CD4-positive, alpha-beta T cell treated with Interleukin-6 at 100 ng/mL for 8 hours (primary cell): ENCODE measurements around the gene NUDCD3.

Source experiments
- DNase-seq: peaks from one replicate; pipeline ENCODE4 v3.0.0-alpha.2; 2020; ENCODE audit warnings: mixed read lengths, low spot score

Gene NUDCD3

DNA sequence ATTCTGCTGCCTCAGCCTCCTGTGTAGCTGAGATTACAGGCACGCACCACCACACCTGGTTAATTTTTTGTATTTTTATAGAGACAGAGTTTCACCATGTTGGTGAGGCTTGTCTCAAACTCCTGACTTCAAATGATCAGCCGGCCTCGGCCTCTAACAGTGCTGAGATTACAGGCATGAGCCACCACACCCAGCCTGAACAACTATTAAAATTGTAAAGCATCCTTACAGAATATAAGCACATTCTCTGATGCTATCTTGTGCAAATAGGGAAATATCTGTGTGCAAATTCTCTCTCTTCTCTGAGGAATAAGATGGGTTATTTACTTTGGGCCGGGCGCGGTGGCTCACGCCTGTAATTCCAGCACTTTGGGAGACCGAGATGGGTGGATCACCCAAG is 12.5 kb downstream of the NUDCD3 start:
- no peak for DNase-seq

DNA sequence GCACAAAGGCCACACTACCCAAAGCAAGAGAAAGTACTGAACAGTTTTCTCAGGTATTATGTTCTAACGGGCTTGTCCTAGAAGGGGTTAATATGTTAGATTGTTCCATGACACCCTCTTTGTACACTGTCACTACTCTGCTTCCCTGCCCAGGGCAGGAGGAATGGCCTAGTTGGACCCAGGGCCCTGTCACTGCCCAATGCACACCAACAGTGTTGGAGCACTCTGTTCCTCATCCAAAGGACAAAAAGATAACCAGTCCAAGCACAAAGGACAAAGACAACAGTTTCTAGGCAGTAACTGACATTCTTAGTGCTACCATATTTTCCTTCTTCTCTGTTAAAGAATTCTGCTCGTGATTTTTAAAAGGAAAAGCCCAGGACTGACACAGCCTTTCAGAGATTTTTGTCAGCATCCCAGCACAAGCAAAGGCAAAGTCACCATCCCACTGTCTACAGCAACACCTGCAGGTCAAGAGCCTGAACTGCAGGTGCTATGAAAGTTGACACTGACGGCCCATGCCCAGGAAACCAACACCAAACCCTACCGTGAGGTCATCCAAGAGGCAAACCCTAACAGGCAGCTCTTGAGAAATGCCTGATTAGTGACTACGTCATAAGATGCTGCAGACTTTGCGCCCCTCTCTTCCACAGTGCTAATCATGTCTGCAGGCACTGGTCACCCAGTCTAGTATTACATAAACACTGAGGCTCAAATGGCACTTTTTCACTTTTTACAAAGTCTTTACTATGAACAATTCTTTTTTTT is 13.2 kb downstream of the NUDCD3 start:
- peak; percentile 52 for DNase-seq

DNA sequence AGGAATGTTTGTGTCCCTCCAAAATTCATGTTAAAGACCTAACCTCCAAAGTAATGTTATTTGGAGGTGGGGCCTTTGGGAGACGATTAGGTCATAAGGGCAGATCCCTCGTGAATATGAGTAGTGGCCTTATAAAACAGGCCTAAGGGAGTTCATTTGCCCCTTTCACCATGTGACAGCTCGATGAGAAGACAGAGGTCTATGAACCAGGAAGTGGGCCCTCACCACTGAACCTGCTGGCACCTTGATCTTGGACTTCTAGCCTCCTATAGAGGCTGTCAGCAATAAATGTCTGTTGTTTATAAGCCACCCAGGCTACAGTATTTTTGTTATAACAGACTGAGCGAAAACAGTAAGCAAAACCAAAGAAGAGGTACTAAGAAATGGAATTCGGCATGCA is 14.1 kb downstream of the NUDCD3 start:
- DNase-seq, result no peak

DNA sequence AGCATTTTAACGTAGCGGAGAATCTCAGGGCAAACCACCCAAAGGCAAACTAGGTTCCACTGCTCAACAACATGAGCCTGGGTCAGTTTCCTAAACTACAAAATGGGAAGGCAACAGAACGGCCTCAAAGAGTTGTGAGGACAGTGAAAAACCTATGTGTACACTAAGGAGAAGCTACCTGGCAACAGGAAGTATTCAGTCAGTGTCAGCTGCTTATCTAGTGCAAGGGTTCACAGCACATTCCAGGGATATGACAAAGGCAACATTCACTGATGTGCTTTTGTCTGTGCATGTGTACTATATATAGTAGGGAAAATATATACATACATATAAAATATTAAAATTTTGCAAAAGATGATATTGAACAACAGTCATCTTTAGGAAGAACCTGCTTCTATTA is 17.2 kb downstream of the NUDCD3 start:
- no peak for DNase-seq

DNA sequence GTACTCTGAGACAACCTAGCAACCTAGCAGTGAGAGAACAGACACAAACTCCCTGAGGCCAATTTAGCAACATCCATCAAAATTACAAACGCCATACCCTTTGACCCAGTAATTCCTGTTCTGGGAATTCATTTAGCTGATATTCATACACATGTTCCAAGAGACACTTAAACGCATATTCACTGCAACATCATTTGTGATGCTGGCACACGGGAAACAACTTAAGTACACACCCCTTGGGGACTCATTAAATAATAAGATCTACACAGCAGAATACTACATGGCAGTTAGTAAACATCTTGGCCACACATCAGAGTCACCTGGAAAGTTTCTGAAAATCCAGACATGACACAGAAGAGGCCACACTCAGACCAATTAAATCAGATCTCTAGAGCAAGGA is 17.6 kb downstream of the NUDCD3 start:
- no peak for DNase-seq

DNA sequence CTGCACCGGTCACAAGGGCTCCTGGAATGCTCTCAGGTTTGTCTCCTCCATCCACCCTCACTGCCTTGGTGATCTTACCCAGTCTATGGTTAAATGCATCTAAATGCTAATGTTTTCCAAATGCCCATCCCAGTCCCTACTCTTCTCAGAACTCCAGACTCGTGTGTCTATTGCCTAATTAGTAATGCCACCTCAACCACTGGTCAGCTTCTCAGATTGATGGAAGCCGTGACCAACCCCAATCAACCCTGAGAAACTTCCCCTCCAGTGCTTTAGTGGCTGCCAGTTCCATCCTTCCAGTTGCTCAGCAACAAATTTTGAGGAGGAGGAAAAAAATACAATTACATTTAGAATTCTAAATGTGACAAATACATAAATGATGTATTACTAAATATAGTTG is 18.6 kb downstream of the NUDCD3 start:
- DNase-seq, result no peak

DNA sequence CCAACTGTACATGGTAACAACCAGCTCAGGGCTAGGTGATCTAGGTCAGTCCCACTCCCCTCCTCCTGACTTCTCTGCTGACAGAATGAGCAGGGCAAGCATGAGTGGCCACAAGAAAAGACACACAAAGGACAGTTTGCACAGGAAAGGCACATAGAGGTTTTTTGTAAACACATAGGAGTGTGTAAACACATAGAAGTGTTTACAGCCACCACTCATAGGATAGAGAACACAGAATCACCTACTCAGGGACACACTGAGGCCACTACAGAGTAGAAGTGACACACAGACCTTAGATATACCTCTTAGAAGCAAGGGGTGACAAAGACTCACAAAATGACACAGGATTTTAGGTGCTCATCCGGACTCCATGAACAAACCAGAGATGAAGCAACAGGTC is 19.0 kb downstream of the NUDCD3 start:
- DNase-seq, result no peak

DNA sequence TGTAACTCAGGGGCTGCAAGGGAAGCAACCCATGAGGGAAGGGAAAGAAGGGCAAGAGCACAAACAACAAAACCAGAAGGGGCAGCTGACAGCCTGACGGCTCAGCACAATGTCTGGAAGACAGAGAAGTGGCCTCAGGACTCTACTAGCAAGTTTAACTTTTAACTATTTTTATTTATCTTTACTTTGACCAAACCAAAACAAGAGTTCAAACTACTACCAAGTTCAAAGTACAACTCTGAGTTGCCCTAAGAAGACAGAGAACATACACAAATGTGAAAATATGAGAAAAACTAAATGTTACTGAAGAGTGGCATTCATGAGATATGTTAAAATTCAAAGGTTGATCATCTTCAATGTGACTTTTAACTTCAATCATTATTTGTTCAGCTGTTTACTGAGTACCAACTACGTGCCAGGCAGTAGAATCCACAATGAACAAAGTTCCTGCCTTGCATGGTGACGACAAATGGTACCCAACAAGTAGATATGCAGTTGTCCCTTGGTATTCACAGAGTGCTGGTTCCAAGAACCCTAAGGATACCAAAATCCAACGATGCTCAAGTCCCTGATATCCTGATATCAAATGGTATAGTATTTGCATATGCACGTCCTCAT is 19.7 kb downstream of the NUDCD3 start:
- DNase-seq, result no peak

DNA sequence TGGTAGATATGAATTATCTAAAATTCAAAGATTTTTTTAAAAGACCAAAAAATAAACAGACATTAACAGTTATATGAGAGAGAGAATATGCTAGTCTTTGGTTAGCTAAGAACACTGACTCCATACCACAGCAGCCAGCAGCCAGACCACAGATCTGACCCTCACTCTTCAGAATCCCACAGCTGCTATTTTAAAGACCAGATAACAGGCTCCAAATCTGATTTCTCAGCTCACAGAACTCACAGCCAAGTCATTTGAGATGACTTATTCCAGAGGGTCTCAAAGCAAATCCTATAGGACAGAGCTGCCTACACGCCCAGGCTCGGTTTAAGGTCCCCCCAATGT is 20.4 kb downstream of the NUDCD3 start:
- DNase-seq, result no peak

DNA sequence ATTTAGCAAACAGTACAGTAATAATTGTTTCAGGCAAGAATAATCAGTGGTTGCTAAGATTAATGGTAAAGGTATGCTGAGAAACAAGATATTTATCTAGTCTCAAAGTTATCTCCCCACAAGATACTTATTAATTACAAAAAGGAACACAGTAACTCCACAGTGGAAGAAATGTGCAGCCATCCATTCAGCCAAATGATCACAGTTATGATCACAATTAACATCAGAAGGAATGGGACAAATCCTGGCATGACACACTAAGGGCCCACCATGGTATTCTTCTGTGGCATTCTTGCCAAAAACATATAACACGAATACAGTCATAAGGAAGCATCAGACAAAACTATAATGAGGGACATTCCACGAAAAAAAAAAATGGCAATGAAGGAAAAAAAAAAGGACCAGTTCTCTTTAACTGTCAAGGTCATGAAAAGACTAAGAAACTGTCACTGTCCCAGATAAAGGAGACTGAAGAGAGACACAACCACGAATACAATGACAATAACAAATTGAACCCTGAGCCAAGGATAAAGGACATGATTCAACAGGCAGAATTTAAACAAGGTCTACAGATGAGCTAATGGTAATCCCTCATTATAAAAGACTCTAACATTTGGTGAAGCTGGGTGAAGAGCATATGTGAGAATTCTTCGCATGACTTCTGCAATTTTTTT is 20.9 kb downstream of the NUDCD3 start:
- no peak for DNase-seq

DNA sequence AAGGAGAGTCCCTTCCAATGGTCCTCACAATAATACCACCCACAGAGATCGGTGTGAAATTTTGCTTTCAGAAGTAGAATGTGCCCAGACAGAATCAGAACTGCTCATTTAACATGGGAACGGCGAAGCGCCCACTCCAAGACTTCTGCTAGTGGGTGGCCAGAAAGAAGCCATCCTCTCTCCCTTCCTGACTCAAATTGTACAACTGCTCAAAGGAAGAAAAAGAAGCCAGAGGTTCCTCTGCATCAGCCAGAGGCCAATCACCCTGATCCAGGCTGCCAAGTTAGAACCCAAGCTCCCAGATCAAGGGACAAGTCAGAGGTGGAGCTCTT is 23.3 kb downstream of the NUDCD3 start:
- no peak for DNase-seq

DNA sequence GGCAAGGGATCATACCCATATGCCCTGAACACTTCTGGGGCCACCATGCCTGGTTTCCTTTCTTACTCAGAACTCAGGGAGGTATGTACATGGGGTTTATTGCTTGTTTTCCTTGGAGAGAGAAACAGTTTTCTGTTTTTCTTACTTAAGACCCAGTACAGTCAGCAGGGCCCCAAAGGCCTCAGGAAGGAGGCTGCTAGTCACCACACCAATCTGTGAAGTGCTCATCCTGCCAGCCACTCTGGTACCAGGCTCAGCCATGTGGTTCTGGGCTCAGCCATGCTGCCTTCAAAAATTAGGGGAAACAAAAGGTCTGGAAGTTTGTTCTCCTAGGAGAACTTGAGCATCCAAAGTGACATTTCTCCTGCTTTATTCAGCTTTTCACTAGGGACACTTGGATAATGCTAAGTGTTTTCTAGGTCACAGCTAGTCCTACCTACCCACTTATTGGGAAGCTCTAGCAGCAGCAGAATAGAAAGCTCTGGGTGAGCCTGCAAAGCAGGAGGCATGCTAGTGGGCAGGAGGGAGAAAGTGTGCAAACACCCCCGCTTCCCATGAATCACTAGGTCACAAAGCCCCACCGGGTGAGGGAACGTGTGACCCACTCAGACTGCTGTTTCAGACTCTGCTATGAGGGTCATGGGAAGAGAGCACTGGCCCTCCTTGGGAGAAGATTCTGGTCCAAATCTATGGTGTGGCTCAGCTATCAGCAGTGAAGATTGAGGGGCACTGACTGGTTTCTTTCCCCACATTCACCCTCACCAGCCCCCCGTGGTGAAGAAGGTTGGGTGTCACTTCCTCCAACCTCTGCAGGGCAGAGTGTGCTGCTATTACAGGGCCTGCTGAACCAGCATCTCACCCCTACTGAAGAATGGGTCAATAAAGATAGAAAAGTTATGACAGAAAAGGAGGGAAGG is 23.9 kb downstream of the NUDCD3 start:
- DNase-seq, result no peak

DNA sequence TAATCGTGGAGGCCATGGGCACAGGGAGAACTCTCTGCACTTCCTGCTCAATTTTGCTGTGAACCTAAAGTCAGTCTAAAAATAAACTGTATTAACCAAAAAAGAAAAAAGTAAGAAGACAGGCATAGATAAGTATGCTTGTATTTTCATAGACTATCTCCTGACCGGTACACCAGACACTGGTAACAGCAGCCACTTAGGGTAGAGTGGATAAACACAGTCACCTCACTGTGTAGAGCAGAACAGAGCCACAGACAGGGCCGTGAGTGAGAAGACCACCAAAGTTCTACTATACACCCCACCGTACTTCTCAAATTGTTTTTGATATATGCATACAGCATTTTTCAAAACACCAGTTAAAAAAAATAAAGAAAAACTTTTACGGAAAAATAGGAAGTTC is 25.0 kb downstream of the NUDCD3 start:
- DNase-seq, result no peak

DNA sequence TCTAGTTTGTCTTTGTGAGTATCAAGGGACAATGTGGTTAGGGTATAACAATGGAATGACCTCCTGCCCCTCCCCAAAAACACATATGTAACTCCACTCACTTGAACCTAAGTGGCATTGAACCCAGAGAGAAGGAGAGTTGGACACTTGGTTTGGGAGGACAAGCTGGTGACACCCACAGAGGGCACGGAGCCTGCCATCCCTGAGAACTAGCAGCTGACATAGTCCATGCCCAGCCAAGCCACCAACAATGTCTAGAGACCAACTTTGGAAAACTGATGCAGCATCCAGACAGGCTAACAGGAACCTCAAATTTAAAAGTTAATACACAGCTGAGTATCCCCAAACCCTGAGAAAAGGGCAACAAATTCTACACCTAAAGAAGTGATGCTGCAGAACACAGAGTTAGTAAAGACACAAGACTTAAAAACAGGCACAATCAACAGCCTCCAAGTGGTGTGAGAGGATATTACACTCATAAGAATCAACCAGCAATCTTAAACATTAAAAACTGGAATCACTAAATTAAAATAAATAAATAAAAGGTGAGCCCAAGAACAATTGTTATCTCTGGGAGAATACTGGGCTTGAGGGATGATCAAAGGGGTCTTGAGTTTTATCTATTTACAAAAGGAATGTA is 27.2 kb downstream of the NUDCD3 start:
- DNase-seq, result no peak

DNA sequence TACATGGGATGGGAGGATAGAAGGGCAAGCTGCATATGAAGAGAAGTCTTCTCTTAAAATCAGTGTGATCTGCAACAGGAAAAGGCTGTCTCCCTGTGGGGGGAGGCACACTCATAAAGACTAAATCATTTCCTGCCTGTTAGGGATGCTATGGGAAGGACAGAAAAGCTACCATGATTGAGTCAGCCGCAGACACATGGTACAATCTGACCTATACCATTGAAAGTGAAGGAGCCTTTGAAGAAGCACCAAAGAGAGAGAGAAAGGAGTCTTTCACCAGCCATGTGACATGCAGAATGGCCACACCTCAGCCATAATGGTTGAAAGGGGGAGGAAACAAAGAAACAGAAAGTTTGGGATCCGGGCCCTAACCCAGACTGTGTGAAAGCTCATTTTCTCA is 29.1 kb downstream of the NUDCD3 start:
- DNase-seq, result peak; percentile 26

DNA sequence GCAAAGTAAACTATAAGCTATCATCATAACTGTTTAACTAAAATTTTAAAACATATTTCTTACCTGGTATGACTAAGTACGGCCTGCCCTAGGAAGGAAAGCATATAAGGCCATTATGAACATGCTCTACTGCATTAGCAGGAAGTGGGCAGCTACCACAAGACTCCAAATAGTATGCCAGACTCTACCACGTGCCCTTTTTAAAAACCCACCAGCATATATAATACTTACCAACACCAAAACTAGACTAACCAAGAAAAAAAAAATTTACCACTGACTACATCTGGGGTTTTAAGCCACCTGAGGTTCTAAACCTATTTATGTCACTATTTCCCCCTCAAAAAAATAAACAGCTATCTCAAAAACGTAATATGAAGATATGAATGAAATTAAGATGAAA is 30.1 kb downstream of the NUDCD3 start:
- DNase-seq, result peak; percentile 78

DNA sequence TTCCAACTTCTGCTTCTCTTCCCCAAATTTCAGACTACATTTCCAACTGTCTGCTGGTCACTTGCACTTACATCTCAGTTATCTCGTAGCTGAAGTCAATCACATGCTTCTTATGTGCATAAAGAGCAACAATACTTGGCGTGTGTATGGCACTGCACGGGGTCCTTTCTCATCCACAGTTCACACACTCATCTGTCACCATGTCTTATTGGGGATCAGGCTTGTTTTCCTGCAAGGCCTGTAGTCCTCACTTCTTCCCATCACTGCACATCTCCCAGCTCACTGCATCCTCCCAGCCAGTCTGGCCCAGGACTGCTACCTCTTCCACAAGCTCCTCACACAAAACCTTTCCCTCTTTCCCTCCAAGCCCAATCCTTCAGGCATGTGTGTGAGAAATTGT is 35.3 kb downstream of the NUDCD3 start:
- DNase-seq, result no peak

DNA sequence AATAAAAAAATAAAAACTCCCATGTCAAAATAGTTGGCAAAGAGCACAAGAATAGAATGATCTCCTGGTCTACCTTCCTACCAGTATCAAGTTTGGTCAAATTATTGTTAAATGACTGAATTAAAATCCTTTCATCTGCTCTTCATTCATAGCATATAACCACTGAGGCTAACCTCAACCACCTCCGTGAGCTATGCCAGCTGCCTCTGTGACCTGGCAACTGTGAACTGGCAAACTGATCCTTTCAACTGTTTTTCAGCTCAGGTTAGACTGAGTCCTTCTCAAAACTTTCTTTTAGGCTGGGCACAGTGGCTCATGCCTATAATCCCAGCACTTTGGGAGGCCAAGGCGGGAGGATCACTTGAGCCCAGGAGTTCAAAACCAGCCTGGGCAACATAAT is 36.1 kb downstream of the NUDCD3 start:
- DNase-seq, result peak; percentile 11

DNA sequence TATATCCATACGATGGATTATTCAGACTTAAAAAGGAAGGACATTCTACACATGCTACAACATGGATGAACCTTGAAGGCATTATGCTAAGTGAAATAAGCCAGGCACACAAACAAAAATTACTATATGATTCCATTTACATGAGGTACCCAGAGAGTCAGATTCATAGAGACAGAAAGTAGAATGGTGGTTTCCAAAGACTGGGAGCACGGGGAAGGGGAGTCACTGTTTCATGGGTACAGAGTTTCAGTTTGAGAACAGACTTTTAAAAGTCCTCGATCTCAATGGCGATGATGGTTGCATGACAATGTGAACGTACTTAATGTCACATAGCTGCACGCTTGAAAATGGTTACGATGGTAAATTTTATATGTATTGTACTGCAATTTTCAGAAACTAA is 39.3 kb downstream of the NUDCD3 start:
- no peak for DNase-seq

DNA sequence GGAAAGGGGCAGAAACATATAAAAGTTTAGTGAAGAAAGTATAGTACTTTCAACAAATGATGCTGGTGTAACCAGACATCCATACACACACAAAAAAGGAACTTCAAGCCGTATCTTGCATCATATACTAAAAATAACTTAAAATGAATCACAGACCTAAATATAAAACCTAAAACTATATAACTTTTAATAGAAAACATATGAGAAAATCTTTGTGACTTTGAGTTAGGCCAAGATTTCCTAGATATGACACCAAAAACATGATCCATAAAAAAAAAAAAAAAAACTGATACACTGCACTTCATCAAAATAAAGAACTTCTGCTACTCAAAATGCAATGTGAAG is 40.9 kb downstream of the NUDCD3 start:
- no peak for DNase-seq

DNA sequence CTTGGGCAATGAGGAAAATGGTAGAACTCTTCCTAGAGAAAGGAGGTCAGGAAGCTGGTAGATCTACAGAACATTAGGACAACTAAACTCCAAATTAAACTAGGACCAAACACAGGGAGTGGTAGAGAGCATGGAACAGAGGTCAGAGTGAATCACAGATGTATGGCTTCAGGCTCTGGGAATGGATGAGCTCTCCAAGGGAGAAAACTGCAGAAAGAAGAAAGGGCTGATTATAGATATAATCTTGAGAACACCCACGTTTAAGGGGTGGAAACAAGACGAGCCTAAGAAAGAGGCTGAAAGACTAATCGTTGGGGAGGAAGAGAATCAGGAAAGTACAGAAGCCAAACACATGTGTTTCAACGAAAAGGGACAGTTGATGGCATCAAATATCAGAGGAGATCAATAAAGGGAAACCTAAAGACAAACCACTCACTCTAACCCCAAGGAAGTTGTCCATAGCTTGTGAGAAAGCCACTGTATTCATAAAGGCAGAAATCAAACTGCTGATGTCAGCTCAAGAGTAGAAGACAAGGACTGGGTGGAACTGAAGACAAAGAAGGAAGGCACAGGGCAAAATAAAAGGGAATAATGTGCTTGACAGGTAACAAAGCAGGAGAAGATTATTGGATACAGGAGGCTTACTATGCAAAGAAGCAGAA is 41.4 kb downstream of the NUDCD3 start:
- DNase-seq, result no peak
